ENCODE data around the gene PLEKHG4B. TPM values are rescaled to one million over a fixed set of nuclear protein-coding genes. Genes with fewer than 3 reads are reported as not detected.
A peak's percentile ranks its signal among the peaks of the same experiment; 100 is the strongest.

The PLEKHG4B gene
- total RNA-seq, 1 donor from 2014 or later = 49.4 TPM

DNA sequence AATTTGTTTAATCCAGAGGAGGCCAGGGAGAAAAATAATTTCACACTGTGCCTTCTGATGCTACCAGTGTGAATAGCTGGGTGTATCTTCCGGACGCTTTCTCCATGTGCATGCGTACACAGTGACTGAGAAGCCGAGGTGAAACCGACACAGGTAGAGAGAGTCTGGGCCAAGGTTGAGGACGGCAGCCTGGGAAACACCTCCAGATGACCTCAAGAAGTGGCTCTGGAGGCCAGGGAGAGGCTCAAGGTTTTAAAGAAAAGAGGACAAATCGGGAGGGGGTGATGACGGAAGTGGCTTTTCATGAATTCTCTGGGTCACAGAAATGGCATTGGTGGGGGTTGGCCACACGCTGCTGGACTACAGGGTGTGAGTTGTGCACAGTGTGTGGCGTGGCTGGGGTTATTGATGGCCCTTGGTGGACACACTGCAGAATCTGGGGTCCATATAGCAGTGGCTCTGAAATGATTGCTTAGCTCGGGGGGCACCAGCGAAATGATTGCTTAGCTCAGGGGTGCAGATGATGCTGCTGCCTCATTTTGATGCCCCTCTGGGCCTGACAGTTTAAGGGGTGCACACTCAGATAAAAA lies 65.3 kb downstream of the PLEKHG4B start:
- H3K27ac Mint-ChIP-seq (ENCODE audit: unreplicated experiment) = no peak overlapping the region
- H3K4me1 Mint-ChIP-seq (ENCODE audit: low read depth, unreplicated experiment) = peaks cover 17% of the 10 kb centered on the region
- no peak for DNase-seq
- no peak overlapping the region for H3K4me3 Mint-ChIP-seq (ENCODE audit: unreplicated experiment)
- H3K27me3 Mint-ChIP-seq (ENCODE audit: unreplicated experiment) = peaks cover 5% of the 10 kb centered on the region
- H3K36me3 Mint-ChIP-seq (ENCODE audit: unreplicated experiment) = peaks cover 13% of the 10 kb centered on the region
- TF ChIP-seq, protein P1, sequence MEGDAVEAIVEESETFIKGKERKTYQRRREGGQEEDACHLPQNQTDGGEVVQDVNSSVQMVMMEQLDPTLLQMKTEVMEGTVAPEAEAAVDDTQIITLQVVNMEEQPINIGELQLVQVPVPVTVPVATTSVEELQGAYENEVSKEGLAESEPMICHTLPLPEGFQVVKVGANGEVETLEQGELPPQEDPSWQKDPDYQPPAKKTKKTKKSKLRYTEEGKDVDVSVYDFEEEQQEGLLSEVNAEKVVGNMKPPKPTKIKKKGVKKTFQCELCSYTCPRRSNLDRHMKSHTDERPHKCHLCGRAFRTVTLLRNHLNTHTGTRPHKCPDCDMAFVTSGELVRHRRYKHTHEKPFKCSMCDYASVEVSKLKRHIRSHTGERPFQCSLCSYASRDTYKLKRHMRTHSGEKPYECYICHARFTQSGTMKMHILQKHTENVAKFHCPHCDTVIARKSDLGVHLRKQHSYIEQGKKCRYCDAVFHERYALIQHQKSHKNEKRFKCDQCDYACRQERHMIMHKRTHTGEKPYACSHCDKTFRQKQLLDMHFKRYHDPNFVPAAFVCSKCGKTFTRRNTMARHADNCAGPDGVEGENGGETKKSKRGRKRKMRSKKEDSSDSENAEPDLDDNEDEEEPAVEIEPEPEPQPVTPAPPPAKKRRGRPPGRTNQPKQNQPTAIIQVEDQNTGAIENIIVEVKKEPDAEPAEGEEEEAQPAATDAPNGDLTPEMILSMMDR (IDR thresholded peaks at IDR 0.05; ENCODE audit: partially characterized antibody, unreplicated experiment) = no peak
- peaks cover 3% of the 10 kb centered on the region for H3K9me3 Mint-ChIP-seq (ENCODE audit: unreplicated experiment)

DNA sequence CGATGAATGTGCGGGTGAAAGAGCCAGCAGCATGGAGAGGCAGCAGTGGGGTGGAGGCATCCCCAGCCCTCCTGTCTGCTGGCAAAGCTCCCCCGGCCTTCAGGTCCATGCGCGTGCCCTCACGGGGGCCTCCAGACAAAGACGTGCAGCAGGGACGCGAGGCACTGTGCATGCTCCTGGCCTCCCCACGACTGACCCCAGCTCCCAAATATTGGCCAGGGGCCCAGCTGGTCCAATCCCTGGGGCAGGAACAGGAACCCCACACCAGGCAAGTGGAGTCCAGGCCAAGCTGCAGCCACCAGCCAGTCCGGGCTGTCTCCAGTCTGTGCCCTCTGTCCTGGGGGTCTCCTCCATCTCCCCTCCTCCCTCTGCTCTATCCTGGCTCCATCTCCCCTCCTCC lies 65.8 kb downstream of the PLEKHG4B start:
- H3K4me3 Mint-ChIP-seq (ENCODE audit: unreplicated experiment) = no peak overlapping the region
- H3K36me3 Mint-ChIP-seq (ENCODE audit: unreplicated experiment) = peaks cover 13% of the 10 kb centered on the region
- DNase-seq = peak; percentile 10
- peaks cover 5% of the 10 kb centered on the region for H3K27me3 Mint-ChIP-seq (ENCODE audit: unreplicated experiment)
- no peak overlapping the region for H3K27ac Mint-ChIP-seq (ENCODE audit: unreplicated experiment)
- H3K4me1 Mint-ChIP-seq (ENCODE audit: low read depth, unreplicated experiment) = peaks cover 17% of the 10 kb centered on the region
- H3K9me3 Mint-ChIP-seq (ENCODE audit: unreplicated experiment) = peaks cover 3% of the 10 kb centered on the region
- TF ChIP-seq, protein P1 (IDR thresholded peaks at IDR 0.05; ENCODE audit: partially characterized antibody, unreplicated experiment) = no peak

DNA sequence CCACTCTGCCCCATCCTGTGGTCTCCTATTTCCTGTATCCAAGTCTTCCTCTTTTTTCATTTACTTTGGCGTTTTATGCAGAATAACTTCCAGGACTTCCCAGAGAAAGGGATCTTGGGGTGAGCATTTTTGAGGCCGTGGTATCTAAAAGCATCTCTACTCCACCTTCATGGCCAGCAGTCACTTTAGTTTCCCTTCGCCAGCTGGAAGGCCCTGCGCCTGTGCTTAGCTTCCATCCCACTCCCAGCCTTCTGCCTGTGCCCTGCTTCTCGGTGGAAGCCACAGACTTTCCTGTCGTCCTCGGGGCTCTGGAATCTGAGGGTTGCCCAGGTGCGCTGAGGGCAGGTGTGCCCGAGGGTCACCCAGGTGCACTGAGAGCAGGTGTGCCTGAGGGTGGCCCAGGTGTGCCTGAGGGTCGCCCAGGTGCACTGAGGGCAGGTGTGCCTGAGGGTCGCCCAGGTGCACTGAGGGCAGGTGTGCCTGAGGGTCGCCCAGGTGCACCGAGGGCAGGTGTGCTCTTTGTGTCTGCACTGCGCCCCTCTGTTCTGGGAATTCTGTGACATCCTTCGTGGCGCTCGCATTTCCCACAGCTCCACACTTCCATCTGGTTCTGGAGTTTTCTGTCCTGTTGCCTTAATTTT lies 67.0 kb downstream of the PLEKHG4B start:
- Mint-ChIP-seq H3K36me3 (ENCODE audit: unreplicated experiment) (peaks cover 8% of the 10 kb centered on the region), H3K27ac (ENCODE audit: unreplicated experiment) (no peak overlapping the region), H3K4me3 (ENCODE audit: unreplicated experiment) (no peak overlapping the region), H3K9me3 (ENCODE audit: unreplicated experiment) (peaks cover 5% of the 10 kb centered on the region), H3K27me3 (ENCODE audit: unreplicated experiment) (peaks cover 5% of the 10 kb centered on the region), H3K4me1 (ENCODE audit: low read depth, unreplicated experiment) (peaks cover 14% of the 10 kb centered on the region)
- no peak for DNase-seq
- TF ChIP-seq, protein P1 (IDR thresholded peaks at IDR 0.05; ENCODE audit: partially characterized antibody, unreplicated experiment) = no peak

DNA sequence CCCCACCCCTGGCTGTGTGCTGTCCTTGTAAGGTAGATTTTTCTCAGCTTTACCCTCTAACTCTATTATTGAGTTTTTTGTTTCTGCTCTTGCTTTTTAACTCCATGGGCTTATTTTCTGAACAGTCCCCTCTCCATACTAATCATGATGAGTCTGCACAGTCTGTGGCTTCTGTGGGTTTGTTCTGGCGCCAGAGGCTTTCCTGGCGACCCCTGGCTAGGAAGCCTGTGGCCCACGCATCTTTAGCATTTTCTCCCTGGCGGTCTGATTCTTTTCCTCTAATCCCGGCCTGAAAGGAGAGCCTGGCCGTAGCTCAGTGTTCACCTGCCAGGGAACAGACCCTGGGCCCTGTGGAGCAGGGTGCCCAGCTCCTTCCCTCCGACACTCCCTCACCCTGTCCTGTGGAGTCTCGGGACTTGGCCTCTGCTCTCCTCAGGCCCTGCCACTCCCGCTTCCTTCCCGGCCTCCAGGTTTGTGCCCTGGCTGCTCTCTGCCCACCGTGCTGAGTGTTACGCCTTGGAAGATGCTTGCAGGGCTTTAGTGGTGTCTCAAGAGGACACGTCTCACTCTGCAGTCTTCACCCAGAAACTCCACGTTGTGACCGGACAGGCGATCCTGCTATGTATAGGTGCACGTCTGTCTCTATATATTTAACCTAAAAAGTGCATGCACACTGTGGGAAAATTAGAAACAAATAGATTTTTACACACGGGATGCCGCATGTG lies 67.6 kb downstream of the PLEKHG4B start:
- TF ChIP-seq, protein P1 (IDR thresholded peaks at IDR 0.05; ENCODE audit: partially characterized antibody, unreplicated experiment) = no peak

DNA sequence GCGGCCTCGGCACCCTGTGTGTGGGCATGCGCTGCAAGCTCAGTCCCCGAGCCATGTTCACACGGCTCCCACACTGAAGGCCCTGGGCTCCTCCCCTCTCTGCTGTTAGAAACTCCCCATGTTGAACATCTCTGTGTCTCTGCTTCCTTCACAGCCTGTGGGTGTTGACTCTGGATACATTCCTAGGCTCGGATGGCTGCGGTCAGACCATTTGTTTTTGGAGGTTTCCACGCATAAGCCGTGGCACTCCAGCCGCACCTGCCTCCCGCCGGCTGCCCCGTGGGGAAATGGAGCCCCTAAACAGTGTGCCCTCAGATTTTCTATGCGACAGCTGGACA lies 68.2 kb downstream of the PLEKHG4B start:
- DNase-seq = peak; percentile 7
- TF ChIP-seq, protein P1 (IDR thresholded peaks at IDR 0.05; ENCODE audit: partially characterized antibody, unreplicated experiment) = no peak
- Mint-ChIP-seq H3K4me1 (ENCODE audit: low read depth, unreplicated experiment) (peaks cover 4% of the 10 kb centered on the region), H3K4me3 (ENCODE audit: unreplicated experiment) (no peak overlapping the region), H3K9me3 (ENCODE audit: unreplicated experiment) (peaks cover 8% of the 10 kb centered on the region), H3K36me3 (ENCODE audit: unreplicated experiment) (peaks cover 8% of the 10 kb centered on the region), H3K27me3 (ENCODE audit: unreplicated experiment) (peaks cover 8% of the 10 kb centered on the region), H3K27ac (ENCODE audit: unreplicated experiment) (no peak overlapping the region)

More for the DNA sequence above, 67.6 kb downstream of the PLEKHG4B start:
- Mint-ChIP-seq H3K4me3 (ENCODE audit: unreplicated experiment) (no peak overlapping the region), H3K36me3 (ENCODE audit: unreplicated experiment) (peaks cover 8% of the 10 kb centered on the region), H3K4me1 (ENCODE audit: low read depth, unreplicated experiment) (peaks cover 9% of the 10 kb centered on the region), H3K27me3 (ENCODE audit: unreplicated experiment) (peaks cover 8% of the 10 kb centered on the region), H3K27ac (ENCODE audit: unreplicated experiment) (no peak overlapping the region), H3K9me3 (ENCODE audit: unreplicated experiment) (peaks cover 8% of the 10 kb centered on the region)
- peak; percentile 12 for DNase-seq

All from glutamatergic neuron (in vitro differentiated cells).